Stimulated activated CD4-positive, alpha-beta T cell treated with anti-CD3 and anti-CD28 coated beads, Interleukin-12 subunit alpha, Interleukin-12 subunit beta, amount 100 ng/mL, for 24 hours (primary cell): ENCODE measurements around the gene RAB24.
"Not testable (repeated sequence)": the region's sequence is repeated elsewhere in the genome, so short reads cannot be mapped to it uniquely, and the experiment has no call there.

Experiments used
- DNase-seq, 2 experiments: peaks; one replicate each; pipeline ENCODE4 v3.0.0-alpha.2; 2020; ENCODE audit warnings: low read depth in 2 of 2

RAB24 gene

DNA sequence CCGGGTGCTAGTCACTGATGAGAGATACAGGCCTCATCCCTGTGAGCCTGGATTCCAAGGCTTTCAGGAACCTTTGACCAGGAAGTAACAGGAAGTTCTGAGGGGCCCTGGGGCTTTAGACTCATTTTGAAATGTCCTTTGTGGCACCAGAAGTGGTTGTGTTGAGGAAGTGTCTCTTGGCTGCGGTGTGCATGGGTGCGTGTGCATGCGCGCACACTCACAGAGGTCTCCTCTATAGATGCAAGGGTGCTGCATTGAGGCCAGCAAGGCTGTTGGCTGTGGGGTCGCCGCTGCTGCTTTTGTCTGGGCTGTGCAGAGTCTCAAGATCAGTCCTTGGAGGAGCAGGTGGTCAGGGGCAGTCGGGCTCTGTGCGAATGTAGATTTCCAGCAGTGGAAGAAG is 7.6 kb downstream of the RAB24 start:
- no peak for DNase-seq

DNA sequence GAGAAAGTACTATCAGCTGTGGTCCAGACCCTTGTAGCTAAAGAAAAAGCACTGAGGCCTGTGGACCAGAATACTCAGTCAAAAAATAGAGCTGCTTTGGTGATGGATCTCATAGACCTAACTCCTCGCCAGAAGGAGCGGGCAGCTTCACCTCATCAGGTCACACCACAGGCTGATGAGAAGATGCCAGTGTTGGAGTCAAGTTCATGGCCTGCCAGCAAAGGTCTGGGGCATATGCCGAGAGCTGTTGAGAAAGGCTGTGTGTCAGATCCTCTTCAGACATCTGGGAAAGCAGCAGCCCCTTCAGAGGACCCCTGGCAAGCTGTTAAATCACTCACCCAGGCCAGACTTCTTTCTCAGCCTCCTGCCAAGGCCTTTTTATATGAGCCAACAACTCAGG is 8.9 kb downstream of the RAB24 start:
- DNase-seq = no peak

DNA sequence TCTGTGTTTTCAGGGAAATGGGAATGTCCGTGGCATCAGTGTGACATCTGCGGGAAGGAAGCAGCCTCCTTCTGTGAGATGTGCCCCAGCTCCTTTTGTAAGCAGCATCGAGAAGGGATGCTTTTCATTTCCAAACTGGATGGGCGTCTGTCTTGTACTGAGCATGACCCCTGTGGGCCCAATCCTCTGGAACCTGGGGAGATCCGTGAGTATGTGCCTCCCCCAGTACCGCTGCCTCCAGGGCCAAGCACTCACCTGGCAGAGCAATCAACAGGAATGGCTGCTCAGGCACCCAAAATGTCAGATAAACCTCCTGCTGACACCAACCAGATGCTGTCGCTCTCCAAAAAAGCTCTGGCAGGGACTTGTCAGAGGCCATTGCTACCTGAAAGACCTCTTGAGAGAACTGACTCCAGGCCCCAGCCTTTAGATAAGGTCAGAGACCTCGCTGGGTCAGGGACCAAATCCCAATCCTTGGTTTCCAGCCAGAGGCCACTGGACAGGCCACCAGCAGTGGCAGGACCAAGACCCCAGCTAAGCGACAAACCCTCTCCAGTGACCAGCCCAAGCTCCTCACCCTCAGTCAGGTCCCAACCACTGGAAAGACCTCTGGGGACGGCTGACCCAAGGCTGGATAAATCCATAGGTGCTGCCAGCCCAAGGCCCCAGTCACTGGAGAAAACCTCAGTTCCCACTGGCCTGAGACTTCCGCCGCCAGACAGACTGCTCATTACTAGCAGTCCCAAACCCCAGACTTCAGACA is 9.5 kb downstream of the RAB24 start:
- no peak for DNase-seq

DNA sequence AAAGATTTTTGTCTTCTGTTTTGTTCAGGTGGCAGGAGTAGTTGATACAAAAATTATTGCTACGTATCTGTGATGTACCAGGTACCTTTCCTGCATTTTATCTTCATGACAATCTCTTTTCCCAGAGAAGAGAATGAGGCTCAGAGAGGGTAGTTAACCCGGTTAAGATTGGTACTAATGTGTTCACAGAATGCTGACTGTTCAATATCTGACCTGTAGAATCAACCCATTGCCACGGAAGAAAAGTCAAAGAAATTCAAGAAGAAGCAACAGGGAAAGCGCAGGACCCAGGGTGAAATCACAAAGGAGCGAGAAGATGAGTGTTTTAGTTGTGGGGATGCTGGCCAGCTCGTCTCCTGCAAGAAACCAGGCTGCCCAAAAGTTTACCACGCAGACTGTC is 11.8 kb downstream of the RAB24 start:
- DNase-seq = no peak

DNA sequence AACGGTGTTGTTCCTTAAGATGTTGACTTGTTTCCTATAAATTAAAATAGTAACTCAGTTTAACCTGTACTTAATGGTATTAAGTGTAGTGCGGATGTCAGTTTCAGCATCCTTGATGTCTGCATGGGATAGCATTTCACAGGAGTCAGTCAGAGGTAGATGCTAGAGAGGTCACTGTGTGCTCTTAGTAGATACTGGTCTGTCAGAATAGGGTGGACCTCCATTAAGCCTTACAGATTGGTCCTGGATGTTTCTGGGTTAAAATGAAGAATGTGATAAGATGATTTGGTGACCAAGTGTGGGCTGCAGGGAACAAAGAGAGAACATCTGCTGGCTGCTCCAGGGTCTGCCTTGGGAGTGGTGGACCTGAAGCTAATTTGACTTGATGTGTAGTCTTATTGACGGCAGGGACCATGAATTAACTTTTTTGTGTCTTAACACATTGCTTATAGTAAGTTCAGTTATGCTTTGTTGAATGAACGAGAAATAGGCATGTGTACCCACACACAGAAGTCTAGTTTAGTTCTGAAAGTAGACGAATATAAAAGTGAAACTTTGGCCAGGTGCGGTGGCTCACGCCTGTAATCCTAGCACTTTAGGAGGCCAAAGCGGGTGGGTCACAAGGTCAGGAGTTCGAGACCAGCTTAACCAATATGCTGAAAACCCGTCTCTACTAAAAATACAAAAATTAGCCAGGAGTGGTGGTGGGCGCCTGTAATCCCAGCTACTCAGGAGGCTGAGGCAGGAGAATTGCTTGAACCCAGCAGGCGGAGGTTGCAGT is 12.5 kb downstream of the RAB24 start:
- no peak for DNase-seq

DNA sequence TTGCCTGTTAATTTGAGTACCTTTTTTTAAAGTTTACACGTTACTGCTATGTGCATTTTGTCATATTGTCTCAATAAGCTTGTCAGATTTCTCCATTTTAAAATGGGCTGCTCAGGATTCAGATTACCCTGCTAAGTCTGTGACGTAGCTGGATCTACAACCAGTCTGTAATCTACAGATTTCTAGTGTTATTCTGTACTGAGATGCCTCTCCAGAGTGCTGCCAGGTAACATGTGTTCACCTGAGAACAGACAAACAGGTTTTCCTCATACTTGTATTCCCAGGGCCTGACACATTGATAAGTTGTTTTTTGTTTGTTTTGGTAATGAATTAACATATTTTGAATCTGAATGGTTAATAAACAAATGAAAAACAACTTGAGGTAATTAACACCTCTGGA is 15.3 kb downstream of the RAB24 start:
- DNase-seq = no peak

DNA sequence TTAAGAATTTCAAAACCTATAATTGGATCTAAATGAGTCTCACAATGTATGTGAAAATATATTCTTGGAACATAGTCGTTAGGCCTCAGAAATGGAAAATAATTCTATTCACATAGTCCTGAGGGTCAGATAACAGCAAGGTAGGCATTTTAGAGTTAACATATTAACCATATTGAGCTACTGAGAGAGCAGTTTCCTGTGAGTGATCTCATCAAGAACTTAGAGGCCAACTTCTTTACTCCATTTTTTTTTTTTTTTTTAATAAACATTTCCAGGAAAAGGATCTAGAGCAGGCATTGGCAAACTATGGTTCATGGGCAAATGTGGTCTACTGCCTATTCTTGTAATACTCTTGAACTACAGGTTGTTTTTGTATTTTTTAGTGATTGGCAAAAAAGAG is 26.6 kb downstream of the RAB24 start:
- DNase-seq = no peak

DNA sequence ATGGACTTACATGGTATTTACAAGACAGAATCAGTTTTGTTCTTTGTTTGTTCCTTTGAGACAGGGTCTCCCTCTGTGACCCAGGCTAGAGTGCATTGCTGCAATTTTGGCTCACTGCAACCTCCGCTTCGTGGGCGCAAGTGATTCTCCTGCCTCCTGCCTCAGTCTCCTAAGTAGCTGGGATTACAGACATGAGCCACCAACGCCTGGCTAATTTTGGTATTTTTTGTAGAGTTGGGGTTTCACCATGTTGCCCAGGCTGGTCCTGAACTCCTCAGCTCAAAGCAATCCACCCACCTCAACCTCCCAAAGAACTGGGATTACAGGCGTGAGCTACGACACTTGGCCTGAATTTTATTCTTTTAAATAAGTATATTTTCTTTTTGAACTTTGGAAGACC is 27.6 kb downstream of the RAB24 start:
- no peak for DNase-seq

DNA sequence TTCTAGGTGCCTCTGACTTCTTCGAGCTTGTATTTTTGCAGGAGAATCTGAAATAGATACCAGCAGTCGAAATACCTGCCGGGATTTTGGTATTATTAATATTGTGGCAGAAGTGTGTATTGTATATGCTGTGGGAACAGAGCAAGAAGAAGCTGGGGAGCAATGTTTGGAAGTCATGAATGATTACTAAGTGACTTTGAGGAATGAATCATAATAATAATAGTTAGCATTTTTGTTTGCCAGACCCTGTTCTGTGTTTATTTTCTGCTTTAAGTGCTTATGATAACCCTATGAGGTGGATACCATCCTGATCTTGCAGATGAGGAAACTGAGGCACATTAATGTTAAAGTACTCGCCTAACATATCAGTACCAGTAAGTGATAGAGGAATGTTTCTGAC is 32.4 kb downstream of the RAB24 start:
- no peak for DNase-seq

DNA sequence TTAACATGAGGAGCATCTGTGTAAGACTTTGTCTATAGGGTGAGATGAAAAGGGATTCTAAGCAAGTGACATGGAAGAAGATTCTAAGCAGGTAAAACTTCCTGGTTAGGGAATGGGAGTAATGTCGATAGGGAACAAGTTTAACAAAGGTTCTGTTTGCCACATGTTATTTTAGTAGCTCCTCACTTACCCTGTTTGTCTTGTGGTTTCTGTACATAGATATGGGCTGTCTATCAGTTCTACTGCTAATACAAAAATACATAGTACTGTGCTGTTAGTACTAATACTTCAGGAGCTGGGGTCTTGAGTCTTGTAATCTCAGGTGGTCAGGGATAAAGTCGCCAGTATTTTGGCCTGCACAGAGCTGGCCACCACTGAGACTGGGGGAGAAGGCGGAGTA is 32.9 kb downstream of the RAB24 start:
- DNase-seq = no peak

DNA sequence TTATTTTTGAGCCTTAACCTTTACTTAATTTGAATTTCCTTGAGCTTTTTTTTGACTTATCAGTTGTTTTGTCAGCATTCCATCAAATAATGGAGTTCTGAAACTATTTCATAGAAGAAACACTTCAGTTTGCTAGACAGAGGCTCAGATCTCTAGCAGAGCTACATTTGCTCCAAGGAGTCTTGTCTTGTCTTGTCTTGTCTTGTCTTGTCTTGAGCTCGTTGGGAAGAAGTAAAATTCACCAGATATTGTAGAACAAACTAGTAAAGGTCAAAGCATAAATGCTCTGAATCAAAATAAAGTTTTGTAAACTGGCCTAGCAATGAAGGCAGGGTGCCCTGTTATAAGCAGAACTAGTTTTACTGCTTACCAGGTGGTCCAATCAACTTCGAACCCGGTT is 33.5 kb downstream of the RAB24 start:
- DNase-seq = no peak

DNA sequence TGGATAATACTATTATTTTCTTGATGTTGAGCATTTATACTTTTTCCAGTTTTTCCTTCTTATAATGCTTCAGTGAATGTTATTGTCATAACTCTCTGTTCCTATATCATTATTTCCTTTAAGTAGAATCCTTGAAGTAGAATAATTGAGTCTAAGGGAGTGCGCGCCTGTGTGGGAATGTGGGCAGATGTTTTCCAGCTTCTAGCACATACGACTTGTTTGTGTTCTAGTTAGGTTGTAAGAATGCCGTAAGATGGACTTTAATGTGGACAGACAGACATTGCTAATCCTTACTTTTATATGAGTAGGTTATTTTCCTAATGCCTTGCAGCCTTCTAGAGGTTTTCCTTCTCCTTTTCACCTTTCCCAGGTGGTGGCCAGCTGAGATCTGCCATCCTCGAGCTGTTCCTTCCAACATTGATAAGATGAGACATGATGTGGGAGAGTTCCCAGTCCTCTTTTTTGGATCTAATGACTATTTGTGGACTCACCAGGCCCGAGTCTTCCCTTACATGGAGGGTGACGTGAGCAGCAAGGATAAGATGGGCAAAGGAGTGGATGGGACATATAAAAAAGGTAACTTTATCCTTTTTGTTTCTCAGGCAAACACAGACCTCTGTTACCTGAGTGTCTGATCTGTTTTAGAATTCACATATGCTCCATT is 34.2 kb downstream of the RAB24 start:
- no peak for DNase-seq

DNA sequence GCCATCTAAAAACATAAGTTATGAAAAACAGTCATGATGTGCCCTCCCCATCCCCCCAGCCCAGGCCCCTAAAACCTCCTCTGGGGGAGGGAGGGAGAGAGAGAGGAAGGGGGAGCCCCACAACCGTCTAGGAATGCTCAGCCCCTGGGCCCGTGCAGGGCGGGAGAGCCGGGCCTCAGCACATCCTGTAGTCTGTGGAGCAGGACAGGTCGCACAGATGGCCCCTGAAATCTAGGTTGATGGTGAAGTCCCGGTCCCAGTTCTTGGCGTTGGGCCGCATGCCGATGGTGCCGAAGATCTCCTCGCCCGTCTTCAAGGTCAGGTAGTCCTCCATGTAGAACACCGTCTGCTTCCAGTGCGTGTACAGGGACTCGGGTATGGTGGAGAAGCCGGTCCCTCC is 38.1 kb downstream of the RAB24 start:
- DNase-seq = no peak

DNA sequence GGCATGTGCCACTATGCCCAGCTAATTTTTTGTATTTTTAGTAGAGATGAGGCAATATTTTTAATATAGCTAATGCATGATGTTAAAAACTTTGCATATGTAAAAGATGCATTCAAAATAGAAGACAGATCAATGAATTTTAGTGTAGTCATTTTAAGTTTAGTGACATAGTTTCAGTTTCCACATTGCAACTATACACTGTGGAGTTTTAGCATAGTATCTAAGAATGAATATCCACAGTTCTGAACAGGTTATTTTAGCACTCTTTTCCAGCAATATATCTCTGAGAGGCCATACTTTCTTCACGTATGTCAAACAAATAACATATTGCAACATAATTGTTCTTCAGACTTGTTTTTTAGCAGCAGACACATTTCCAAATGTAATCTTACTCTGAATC is 39.3 kb downstream of the RAB24 start:
- DNase-seq = no peak

DNA sequence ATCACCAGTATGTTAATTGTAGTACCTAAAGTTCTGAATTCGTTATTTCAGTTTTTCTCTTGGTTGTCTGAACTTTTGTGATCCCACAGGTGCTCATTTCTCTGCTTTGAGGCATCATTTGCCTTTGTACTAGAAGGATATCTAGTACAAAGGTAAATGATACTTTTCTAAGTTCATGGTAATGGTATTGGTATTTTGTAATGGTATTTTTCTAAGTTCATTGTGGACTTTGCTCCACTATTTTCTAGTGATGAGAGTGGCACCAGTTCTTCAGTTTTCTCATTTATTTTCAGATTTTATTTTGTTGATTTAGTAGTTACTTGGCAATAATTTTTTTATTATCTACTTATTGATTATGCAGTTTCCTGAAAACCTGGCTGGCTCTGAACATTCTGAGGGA is 42.0 kb downstream of the RAB24 start:
- DNase-seq = no peak

DNA sequence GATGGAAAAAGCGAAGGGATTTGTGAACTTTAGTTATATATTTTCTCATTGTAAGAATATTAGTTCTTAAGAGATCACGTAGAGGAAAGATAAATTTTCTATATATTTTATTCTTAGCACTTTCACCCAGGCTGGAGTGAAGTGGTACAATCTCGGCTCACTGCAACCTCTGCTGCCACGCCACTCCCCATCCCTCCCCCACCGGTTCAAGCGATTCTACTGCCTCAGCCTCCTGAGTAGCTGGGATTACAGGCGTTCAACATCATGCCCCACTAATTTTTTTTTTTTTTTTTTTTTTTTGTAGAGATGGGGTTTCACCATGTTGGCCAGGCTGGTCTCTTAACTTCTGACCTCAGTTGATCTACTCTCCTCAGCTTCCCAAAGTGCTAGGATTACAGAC is 42.6 kb downstream of the RAB24 start:
- DNase-seq = no peak

DNA sequence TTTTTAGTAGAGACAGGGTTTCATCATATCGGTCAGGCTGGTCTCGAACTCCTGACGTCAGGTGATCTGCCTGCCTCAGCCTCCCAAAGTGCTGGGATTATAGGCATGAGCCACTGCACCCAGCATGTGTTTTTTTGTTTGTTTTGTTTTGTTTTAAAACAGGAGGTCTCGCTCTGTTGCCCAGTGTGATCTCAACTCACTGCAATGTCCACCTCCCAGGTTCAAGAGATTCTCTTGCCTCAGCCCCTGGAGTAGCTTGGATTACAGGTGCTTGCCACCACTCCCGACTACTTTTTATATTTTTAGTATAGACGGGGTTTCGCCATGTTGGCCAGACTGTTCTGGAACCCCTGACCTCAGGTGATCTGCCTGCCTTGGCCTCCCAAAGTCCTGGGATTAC is 44.8 kb downstream of the RAB24 start:
- not testable (repeated sequence) for DNase-seq

DNA sequence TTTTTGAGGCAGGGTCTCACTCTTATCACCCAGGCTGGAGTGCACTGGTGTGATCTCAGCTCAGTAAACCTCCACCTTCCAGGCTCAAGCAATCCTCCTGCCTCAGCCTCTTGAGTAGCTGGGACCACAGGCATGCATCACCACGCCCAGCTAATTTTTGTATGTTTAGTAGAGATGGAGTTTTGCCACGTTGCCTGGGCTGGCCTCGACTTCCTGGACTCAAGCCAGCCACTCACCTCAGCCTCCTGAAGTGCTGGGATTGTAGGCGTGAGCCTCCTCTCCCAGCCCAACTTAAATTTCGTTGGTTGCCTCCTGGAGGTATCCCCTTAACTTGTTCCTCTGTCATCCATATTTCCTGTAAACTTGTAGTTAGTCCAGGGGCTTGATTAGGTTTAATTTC is 47.2 kb downstream of the RAB24 start:
- no peak for DNase-seq

DNA sequence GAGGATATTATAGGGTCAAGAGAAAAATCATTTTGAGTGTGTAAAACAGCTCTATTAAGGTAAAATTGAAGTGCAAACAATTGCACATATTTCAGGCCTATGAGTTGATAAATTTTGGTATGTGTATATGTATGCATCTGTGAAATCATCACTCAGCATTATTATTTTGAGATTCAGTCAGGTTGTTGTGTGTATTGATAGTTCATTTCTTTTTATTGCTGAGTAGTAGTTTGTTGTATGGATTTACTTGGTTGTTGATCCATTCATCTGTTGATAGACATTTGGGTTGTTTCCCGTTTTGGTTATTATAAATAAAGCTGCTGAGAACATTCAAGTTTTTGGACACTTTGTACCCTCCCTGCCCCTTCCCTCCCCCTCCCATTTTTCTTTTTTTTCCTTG is 50.3 kb downstream of the RAB24 start:
- no peak for DNase-seq
